ENCODE results near the gene JMY.

DNA sequence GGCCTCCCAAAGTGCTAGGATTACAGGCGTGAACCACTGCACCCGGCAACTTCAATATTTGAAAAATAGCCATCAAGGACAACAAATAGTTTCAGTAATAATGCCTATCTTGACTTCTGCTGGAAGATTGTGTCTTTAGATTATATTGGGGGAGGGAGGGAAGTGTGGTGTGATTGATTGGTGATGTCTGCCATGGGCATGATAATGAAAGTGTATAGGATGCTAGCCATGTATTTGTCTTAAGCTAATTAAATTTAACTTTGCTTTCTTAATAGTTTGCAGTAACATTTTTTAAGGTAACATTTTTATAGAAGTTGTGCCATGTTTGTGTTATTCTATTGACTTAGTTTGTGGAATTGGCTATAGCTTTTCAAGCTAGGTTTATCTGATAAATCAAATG, 4.6 kb downstream of the JMY start:
- no peak for TF ChIP-seq YY1 (IDR thresholded peaks at IDR 0.05; ENCODE audit: extremely low read depth, insufficient replicate concordance, low read depth, low read length)
- TF ChIP-seq, protein P1, sequence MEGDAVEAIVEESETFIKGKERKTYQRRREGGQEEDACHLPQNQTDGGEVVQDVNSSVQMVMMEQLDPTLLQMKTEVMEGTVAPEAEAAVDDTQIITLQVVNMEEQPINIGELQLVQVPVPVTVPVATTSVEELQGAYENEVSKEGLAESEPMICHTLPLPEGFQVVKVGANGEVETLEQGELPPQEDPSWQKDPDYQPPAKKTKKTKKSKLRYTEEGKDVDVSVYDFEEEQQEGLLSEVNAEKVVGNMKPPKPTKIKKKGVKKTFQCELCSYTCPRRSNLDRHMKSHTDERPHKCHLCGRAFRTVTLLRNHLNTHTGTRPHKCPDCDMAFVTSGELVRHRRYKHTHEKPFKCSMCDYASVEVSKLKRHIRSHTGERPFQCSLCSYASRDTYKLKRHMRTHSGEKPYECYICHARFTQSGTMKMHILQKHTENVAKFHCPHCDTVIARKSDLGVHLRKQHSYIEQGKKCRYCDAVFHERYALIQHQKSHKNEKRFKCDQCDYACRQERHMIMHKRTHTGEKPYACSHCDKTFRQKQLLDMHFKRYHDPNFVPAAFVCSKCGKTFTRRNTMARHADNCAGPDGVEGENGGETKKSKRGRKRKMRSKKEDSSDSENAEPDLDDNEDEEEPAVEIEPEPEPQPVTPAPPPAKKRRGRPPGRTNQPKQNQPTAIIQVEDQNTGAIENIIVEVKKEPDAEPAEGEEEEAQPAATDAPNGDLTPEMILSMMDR (IDR thresholded peaks at IDR 0.05 in 2 of 3, conservative IDR thresholded peaks at IDR 0.05 in 1 of 3; ENCODE audit: borderline replicate concordance in 1 of 3, insufficient read depth in 1 of 3, low read depth in 2 of 3, low read length in 2 of 3), result no peak

All from HCT116 (cell line).